OCI-LY1 (cell line): ENCODE data around the gene PTPRT.

Experiments used
- CTCF ChIP-seq: fragments of 200-600 bp; sonication (generic), shearing (Covaris generic); IDR thresholded peaks from 2 replicates; pipeline ENCODE4 v1.5.1; 2017; ENCODE audit warnings: mild to moderate bottlenecking, antibody characterized with exemption, low read length, moderate library complexity, mixed read lengths
- EZH2 ChIP-seq: fragments of 200-600 bp; sonication (generic), shearing (Covaris generic); IDR thresholded peaks from 2 replicates; pipeline ENCODE4 v1.8.0; 2017; ENCODE audit warnings: borderline replicate concordance, mixed run types, mild to moderate bottlenecking, antibody characterized with exemption, low read length, moderate library complexity, mixed read lengths

DNA sequence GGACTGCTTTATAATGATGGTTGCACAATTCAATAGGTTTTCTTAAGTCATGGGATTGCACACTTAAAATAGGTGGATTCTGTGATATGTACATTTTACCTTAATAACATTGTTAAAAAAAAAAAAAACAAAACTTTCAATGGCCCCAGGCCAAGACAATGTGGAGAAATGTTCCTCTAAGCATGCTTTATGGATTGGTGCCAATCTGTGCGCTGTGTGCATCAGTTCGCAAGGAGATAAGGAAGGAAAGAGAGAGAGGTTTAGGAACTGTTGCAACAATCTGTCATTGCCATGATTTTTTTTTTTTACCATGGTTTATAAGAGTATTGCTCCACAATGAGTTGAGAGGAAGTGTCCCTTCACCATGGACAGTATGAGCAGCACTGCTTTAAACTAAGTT is 399.6 kb downstream of the PTPRT start:
- TF ChIP-seq CTCF, result no peak
- TF ChIP-seq EZH2, result no peak
